Measurements from ENCODE around the gene SHD.
"Not testable (repeated sequence)": the region's sequence is repeated elsewhere in the genome, so short reads cannot be mapped to it uniquely, and the experiment has no call there.

SHD gene, protein sequence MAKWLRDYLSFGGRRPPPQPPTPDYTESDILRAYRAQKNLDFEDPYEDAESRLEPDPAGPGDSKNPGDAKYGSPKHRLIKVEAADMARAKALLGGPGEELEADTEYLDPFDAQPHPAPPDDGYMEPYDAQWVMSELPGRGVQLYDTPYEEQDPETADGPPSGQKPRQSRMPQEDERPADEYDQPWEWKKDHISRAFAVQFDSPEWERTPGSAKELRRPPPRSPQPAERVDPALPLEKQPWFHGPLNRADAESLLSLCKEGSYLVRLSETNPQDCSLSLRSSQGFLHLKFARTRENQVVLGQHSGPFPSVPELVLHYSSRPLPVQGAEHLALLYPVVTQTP

DNA sequence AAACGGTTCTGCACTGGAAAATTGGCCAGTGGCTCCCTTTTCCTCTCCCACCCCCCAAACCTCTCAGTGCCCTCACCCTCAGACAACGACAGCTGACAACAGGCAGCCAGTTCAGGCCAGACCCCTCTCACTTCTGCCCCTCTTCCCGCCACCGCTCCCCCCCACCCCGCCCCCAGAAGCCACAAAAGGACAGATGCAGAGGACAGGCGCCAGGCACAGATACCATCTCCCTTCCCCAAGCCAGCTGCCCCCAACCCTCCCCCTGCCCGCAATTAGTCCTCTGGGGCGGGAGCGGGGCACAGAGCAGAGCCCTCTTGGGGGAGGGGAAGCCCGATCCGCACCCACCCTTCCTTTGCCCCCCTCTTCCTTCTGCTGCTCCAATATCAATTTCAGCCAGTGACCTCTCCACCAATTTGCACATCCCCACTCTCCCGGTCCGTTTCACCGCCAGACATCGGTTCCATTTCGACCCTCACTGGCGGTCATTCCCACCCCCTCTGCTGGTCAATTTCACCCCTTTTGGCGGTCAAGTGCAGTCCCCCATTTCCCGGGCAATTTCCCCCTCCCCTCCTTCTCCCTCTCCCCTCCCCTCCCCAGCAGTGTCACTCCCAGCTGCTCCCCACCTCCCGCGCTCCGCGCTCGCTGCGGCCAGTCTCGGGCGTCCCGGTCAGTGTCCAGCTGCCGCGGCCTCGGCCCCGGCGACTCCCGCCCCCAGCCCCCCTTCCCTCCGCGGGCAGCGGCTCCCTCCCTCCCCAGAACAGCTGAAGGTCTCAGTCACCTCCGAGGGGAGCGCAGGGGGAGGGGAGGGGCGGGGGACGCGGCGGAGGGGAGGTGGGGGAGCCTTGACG lies at the start of gene SHD:
Gene SHD, plus strand, starts transcription at position 848 of the 848 bp plus-strand sequence. CDS start 798 bp downstream, outside the sequence.
- DNase-seq (ENCODE audit: low read depth), result no peak

DNA sequence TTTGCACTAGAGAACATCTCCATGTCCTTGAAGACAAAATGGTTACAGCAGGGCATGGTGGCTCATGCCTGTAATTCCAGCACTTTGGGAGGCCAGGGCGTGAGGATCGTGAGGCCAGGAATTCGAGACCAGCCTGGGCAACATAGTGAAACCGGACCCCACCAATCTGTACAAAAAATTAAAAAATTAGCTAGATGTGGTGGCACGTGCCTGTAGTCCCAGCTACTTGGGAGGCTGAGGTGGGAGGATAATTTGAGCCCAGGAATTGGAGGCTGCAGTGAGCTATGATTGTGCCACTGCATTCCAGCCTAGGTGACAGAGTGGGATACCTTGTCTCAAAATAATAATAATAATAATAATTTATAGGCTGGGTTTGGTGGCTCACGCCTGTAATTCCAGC lies 48.8 kb upstream of the SHD start:
- DNase-seq (ENCODE audit: low read depth), result not testable (repeated sequence)

DNA sequence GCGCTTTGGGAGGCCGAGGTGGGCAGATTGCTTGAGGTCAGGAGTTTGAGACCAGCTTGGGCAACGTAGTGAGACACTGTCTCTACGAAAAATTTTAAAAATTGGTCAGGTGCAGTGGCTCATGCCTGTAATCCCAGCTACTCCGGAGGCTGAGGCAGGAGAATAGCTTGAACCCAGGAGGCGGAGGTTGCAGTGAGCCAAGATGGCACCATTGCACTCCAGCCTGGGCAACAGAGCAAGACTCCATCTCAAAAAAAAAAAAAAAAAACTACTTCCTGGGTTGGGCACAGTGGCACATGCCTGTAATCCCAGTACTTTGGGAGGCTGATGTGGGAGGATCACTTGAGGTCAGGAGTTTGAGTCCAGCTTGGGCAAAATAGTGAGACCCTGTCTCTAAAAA lies 47.5 kb upstream of the SHD start:
- DNase-seq (ENCODE audit: low read depth), result not testable (repeated sequence)

DNA sequence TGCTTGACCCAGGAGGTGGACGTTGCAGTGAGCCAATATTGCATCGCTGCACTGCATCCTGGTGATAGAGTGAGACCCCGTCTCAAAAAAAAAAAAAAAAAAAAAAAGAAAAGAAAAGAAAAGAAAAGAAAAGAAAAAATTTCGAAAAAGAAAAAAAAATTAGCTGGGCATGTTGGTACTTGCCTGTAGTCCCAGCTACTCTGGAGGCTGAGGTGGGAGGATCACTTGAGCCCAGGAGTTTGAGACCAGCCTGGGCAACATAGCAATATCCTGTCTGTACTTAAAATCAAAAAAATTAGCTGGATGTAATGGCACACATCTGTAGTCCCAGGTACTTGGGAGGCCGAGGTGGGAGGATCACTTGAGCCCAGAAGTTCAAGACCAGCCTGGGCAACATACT lies 46.9 kb upstream of the SHD start:
- DNase-seq (ENCODE audit: low read depth), result not testable (repeated sequence)

DNA sequence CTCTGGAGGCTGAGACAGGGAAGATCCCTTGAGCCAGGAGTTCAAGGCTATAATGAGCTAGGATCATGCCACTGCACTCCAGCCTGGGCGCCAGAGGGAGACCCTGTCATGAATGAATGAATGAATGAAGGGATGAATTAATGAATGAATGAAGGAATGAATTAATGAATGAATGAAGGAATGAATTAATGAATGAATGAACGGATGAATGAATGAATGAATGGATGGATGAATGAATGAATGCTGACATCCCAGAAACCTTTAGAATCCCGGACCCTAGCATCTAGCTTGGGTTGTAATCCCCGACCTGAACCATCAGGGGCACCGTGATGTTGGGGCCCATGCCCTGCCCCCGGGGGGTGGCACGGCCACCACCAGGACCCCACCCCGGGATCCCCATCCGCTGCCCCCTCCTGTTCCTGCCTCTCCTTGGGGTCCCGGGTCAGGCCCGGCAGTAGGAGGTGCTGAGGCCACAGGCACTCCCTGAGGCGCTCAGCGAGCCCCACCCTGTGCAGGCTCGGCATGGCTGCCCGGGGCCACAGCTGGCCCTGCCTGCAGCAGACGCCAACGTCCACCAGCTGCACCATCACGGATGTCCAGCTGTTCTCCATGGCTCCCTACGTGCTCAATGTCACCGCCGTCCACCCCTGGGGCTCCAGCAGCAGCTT lies 46.3 kb upstream of the SHD start:
- DNase-seq (ENCODE audit: low read depth), result no peak

DNA sequence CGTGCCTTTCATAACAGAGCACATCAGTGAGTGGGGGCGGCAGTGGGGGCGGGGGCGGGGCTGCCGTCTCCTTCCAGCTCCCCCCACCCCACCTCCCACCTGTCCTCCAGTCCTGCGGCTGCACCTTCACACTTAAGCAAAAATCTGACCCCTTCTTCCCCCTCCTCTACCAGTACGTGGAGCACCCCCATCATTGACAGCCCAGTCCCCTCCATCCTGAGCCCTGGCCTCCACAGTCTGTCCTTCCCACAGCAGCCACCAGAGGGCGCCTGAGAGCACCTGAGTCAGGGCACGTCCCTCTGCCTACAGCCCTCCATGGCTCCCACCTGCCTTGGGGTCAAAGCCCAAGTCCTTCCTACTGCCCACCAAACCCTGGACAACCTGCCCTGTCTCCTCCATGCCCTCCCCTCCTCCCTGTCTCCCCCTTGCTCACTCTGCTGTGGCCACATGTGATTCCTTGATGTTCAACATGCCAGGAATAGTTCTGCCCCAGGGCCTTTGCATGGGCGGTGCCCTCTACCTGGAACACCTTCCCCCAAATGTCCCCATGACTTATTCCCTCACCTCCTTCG lies 45.7 kb upstream of the SHD start:
- no peak for DNase-seq (ENCODE audit: low read depth)

DNA sequence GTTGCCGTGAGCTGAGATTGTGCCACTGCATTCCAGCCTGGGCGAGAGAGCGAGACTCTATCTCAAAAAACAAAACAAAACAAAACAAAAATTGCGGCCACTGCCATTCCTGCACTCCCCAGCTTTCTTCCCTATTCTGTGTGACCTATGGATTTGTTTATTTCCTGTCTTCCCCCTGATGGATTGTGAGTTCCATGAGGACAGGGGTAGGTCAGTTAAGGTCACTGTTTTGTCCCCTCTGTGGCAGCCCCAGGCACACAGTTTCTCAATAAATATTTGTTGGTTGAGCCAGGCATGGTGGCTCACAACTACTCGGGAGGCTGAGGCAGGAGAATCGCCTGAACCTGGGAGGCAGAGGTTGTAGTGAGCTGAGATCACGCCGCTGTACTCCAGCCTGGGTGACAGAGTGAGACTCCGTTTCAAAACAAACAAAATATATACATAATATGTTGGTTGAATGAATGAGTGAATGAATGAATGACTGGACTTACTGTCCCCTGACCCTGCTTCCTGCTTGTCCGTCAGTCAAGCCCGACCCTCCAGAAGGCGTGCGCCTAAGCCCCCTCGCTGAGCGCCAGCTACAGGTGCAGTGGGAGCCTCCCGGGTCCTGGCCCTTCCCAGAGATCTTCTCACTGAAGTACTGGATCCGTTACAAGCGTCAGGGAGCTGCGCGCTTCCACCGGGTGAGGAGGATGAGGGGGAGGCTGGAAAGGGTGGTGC lies 44.8 kb upstream of the SHD start:
- no peak for DNase-seq (ENCODE audit: low read depth)

DNA sequence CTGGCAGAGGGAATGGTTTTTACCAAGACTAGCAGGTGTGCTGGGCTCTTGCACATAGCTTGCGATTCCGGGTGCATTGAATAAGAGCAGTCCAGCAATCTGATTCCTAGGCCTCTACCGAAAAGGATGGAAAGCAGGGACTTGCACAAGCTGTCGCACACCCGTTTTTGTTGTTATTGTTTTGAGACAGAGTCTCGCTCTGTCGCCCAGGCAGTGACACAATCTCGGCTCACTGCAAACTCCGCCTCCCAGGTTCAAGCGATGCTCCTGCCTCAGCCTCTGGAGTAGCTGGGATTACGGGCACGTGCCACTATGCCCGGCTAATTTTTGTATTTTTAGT lies 44.2 kb upstream of the SHD start:
- DNase-seq (ENCODE audit: low read depth), result no peak

DNA sequence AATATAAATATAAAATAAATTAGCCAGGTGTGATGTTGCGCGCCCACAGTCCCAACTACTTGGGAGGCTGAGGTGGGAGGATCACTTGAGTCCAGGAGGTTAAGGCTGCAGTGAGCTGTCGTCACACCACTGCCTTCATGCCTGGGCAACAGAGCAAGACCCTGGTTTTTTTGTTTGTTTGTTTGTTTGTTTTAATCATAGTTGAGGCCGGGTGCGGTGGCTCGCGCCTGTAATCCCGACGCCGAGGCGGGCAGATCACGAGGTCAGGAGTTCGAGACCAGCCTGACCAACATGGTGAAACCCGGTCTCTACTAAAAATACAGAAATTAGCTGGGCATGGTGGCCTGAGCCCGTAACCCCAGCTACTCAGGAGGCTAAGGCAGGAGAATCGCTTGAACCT lies 41.6 kb upstream of the SHD start:
- not testable (repeated sequence) for DNase-seq (ENCODE audit: low read depth)

DNA sequence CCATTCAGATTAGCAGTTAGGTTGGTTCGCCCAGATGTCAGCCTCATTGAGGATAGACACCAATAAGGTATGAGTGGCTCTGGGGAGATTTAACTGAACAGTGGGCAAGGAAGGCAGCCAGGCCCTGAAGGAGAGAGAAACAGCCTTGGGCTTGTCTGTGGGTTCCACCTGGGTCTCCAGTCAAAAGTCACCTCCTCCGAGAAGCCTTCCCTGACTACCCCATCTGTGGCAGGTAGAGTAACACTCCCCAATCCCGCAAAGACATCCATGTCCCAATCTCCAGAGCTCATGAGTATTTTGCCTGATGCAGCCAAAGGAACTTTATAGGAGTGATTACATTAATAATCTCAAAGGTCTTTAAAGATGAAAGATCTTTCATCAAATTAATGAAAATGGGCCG lies 40.2 kb upstream of the SHD start:
- no peak for DNase-seq (ENCODE audit: low read depth)

DNA sequence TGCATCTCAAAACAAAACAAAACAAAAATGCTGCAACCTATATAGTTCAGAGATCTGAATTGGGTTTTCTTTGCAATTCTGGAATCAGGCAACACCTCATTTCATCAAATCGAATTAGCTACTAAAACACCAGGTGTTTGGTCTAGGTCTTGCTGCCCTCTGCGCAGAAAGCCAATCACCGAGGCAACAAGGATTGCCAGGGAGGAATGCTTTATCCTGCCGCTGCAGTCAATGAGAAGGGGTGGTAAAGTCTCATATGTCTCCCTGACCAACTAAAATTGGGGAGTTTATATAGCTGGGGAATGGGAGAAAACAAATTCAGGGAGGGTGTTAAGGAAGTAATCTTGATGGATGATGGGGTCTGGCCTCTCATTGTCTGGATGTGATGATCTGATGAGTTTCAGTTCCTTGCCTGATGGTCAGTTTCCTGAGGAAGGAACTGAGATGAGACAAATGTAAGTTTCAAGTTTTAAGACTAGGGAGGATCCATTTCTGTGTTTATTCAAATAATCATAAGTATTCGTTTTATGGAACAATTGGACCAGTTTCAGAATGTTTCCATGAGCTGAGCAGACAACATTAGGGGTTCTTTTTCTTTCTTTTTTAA lies 37.1 kb upstream of the SHD start:
- DNase-seq (ENCODE audit: low read depth), result no peak

DNA sequence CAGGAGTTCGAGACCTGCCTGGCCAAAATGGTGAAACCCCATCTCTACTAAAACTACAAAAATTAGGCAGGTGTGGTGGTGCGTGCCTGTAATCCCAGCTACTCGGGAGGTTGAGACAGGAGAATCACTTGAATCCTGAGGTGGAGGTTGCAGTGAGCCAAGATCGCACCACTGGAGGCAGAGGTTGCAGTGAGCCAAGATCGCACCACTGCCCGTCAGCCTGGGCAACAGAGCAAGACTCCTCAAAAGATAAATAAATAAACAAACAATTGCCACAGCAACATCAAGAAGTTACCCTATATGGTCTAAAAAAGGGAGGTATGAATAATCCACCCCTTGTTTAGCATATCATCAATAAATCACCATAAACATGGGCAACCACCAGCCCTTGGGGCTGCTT lies 33.1 kb upstream of the SHD start:
- not testable (repeated sequence) for DNase-seq (ENCODE audit: low read depth)

DNA sequence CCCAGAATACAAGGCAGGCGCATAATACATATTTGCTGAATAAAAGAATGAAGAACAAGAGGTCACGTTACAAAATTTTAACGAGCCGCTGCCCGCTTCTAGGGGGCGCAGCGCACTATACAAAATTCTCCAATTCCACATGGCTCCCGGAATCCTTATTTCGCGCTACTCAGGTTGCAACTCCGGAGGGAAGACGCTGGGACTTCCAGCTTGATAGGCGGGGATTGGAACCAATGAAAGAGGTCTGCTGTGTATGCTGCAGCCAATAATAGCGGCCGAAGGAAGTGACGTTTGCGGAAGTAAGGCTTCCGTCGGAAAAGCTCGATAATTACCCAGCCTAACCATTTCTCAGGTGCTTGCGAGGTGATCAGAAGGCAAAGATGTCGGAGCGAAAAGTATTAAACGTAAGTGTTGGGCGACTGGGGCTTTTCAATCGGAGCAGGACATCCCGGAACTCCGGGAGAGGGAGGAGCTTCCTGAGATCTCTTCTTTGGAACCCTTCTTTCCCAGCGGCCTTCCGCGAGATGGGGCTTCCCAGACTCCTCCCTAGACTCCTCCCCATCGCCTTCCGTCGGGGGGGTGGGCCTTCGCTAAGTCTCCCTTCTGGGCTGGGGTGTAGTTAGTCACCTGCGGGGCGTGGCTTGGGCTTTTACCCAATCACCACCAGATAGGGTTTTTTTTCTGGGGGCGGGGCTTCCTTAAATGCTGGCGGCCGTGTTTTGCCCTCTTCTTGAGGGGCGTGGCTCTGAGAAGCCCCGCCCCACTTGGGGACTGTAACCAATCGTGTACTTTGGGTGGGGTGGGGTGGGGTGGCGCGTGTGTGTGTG lies 32.1 kb upstream of the SHD start, which contains the start of gene YJU2:
Gene YJU2, plus strand, starts transcription at position 314 of the 827 bp plus-strand sequence. Its CDS starts 67 bp downstream, at position 381.
- peak; percentile 99 for DNase-seq (ENCODE audit: low read depth)

DNA sequence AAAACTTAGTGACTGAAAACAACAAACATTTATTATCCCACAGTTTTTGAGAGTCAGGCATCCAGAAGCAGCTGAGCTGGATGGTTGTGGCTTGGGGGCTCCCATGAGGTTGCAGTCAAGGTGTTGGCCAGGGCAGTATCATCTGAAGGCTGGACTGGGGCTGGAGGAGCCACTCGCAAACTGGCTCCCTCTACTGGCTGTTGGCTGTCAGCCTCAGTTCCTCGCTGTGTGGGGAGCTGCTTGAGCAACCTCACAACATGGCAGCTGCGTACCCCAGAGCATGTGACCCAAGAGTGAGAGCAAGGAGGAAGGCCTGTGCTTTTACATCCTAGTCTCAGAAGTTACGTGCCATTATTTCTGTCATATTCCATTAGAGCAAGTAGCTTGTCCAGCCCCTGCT lies 22.5 kb upstream of the SHD start:
- DNase-seq (ENCODE audit: low read depth), result no peak

DNA sequence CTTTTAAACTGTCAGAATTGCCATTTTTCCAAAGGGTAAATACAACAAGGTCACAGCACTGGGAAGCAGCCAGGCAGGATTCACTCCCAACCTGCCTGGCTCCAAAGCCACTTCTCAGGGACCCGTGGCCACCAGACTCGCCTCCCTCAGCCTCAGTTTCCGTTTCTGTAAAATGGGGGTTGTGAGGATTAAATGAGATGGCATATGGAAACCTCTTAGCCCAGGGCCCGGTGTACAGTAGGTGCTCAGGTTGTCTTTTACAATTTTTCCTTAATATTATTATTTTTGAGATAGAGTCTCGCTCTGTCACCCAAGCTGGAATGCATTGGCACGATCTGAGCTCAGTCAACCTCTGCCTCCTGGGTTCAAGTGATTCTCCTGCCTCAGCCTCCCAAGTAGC lies 22.0 kb upstream of the SHD start:
- DNase-seq (ENCODE audit: low read depth), result no peak

DNA sequence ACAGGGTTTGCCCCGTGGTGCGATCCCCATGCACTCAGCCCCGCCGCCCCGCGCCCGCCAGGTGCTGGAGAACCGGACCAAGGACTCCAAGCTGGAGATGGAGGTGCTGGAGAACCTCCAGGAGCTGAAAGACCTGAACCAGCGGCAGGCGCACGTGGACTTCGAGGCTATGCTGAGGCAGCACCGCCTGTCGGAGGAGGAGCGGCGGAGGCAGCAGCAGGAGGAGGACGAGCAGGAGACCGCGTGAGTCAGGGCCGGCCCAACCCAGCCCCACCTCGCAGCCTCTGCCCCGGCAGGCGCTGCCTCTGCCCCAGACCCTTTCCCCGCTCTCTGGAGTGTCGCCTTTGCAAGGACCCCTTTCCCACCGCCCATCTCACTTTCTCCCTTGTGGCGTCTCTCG lies 20.9 kb upstream of the SHD start:
- DNase-seq (ENCODE audit: low read depth), result no peak

DNA sequence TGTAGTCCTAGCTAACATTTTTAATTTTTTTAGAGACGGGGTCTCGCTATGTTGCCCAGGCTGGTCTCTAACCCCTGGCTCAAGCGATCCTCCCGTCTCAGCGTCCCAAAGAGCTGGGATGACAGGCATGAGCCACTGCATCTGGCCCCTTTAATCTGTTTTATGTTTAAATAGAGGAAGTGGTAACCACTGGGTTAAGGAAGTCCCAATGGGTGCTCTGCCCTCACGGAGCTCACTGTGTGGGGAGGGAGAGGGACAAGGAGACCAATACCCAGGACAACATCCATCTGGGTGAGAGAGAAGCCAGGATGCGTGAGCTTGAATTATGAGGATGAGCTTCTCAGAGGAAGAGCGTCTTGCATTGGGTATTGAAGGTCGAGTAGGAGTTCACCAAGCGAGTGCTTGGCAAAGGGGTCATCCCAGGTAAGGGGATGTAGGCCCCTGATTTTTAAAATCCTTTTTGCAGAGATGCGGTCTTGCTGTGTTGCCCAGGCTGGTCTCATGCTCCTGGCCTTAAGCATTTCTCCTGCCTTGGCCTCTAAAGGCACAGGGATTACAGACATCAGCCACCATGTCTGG lies 18.4 kb upstream of the SHD start:
- no peak for DNase-seq (ENCODE audit: low read depth)

DNA sequence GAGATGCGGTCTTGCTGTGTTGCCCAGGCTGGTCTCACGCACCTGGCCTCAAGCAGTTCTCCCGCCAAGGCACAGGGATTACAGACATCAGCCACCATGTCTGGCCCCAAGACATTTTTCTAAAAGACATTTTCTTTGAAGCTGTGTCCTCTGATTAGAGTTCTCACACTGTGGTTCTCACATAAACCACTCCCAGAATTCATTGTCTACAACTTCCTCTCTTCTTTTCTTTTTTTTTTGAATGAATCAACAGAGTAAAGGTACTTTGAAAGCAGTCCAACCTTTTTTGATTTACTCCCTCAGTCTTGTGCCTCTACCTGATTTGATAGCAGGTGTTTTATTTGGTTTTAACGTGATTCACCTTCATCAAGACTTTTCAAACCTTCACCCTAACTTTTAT lies 14.3 kb upstream of the SHD start:
- no peak for DNase-seq (ENCODE audit: low read depth)

DNA sequence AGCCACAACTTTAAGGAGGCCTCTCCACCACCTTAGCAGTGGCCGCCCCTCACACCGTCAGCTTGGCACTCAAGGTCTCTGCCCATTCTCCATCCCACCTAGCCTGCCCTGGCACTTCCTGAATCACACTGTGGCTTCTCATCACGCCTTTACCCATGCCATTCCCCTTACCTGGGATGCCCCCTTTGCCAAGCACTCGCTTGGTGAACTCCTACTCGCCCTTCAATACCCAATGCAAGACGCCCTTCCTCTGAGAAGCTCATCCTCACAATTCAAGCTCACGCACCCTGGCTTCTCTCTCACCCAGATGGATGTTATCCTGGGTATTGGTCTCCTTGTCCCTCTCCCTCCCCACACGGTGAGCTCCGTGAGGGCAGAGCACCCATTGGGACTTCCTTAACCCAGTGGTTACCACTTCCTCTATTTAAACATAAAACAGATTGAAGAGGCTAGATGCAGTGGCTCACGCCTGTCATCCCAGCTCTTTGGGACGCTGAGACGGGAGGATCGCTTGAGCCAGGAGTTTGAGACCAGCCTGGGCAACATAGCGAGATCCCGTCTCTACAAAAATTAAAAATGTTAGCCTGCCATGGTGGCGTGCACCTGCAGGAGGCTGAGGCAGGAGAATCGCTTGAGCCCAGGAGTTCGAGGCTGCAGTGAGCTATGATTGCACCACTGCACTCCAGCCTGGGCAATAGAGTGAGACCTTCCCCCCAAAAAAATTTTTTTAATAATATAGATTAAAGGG lies 12.6 kb upstream of the SHD start:
- no peak for DNase-seq (ENCODE audit: low read depth)
